ENCODE measurements around the gene CCSER2.
"Not testable (repeated sequence)": the region's sequence is repeated elsewhere in the genome, so short reads cannot be mapped to it uniquely, and the experiment has no call there.

Gene CCSER2

GRCh38 chr10:84406561-84406960, 78.2 kb downstream of the CCSER2 start:
- in situ Hi-C loops (cut with MboI; ENCODE audit: low pct_unique_long_range_greater_than_20kb, low sequenced_read_pairs, unreplicated experiment), result no loop called here
- TF ChIP-seq, protein P1, sequence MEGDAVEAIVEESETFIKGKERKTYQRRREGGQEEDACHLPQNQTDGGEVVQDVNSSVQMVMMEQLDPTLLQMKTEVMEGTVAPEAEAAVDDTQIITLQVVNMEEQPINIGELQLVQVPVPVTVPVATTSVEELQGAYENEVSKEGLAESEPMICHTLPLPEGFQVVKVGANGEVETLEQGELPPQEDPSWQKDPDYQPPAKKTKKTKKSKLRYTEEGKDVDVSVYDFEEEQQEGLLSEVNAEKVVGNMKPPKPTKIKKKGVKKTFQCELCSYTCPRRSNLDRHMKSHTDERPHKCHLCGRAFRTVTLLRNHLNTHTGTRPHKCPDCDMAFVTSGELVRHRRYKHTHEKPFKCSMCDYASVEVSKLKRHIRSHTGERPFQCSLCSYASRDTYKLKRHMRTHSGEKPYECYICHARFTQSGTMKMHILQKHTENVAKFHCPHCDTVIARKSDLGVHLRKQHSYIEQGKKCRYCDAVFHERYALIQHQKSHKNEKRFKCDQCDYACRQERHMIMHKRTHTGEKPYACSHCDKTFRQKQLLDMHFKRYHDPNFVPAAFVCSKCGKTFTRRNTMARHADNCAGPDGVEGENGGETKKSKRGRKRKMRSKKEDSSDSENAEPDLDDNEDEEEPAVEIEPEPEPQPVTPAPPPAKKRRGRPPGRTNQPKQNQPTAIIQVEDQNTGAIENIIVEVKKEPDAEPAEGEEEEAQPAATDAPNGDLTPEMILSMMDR (IDR thresholded peaks at IDR 0.05; ENCODE audit: extremely low read depth, insufficient read depth, missing control alignments), result no peak

GRCh38 chr10:84407388-84408049, 79.1 kb downstream of the CCSER2 start:
- in situ Hi-C loops (cut with MboI; ENCODE audit: low pct_unique_long_range_greater_than_20kb, low sequenced_read_pairs, unreplicated experiment), result no loop called here
- DNase-seq (ENCODE audit: low spot score), result no peak
- TF ChIP-seq, protein P1 (IDR thresholded peaks at IDR 0.05; ENCODE audit: extremely low read depth, insufficient read depth, missing control alignments), result no peak

More at GRCh38 chr10:84406561-84406960, 78.2 kb downstream of the CCSER2 start:
- no peak for DNase-seq (ENCODE audit: low spot score)

- DNase-seq (ENCODE audit: low spot score), result no peak
- TF ChIP-seq, protein P1 (IDR thresholded peaks at IDR 0.05; ENCODE audit: extremely low read depth, insufficient read depth, missing control alignments), result no peak
- in situ Hi-C loops (cut with MboI; ENCODE audit: low pct_unique_long_range_greater_than_20kb, low sequenced_read_pairs, unreplicated experiment), result no loop called here
Observed at GRCh38 chr10:84412482-84412881, 84.1 kb downstream of the CCSER2 start.

- in situ Hi-C loops (cut with MboI; ENCODE audit: low pct_unique_long_range_greater_than_20kb, low sequenced_read_pairs, unreplicated experiment); DNase-seq (ENCODE audit: low spot score): not testable (repeated sequence)
Observed at GRCh38 chr10:84414110-84414509, 85.7 kb downstream of the CCSER2 start.

- no peak for DNase-seq (ENCODE audit: low spot score)
- in situ Hi-C loops (cut with MboI; ENCODE audit: low pct_unique_long_range_greater_than_20kb, low sequenced_read_pairs, unreplicated experiment), result no loop called here
- TF ChIP-seq, protein P1 (IDR thresholded peaks at IDR 0.05; ENCODE audit: extremely low read depth, insufficient read depth, missing control alignments), result no peak
Observed at GRCh38 chr10:84415539-84416244, 87.3 kb downstream of the CCSER2 start.

DNA sequence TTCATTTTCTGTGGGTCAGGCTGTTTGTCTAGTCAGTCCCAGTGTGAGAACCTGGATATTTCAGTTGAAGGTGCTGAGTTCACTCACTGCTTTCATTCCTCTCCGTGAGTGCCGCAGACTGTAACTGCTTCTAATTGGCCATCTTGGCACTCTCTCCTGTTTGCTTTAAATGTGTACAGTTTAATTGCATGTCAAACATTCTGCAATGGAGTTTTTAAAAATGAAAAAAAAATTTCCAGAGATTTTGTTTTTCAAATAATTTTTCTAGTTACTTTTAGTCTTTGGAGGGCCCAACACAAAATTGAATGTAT, 87.8 kb downstream of the CCSER2 start:
- TF ChIP-seq, protein P1 (IDR thresholded peaks at IDR 0.05; ENCODE audit: extremely low read depth, insufficient read depth, missing control alignments), result no peak
- no peak for DNase-seq (ENCODE audit: low spot score)
- in situ Hi-C loops (cut with MboI; ENCODE audit: low pct_unique_long_range_greater_than_20kb, low sequenced_read_pairs, unreplicated experiment), result no loop called here

DNA sequence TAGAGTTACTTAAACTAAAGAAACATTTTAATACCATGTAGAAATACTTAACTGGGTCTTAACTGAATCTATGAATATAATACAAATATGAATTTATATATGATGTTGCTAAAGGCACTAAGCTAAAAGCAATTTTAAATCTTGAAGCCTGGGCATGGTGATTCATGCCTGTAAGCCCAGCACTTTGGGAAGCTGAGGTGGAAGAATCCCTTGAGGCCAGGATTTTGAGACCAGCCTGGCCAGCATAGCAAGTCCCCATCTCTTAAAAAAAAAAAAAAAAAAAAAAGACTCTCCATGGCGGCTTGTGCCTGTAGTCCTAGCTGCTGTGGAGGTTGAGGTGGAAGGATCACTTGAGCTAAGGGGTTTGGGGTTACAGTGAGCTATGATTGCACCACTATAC, 95.3 kb downstream of the CCSER2 start:
- TF ChIP-seq, protein P1 (IDR thresholded peaks at IDR 0.05; ENCODE audit: extremely low read depth, insufficient read depth, missing control alignments), result no peak
- in situ Hi-C loops (cut with MboI; ENCODE audit: low pct_unique_long_range_greater_than_20kb, low sequenced_read_pairs, unreplicated experiment), result no loop called here
- DNase-seq (ENCODE audit: low spot score), result no peak
